HEK293 (cell line): Measurements from ENCODE around the gene MAGOH.

ENCODE experiments used
- CTCF ChIA-PET: fragments of 350-600 bp; formaldehyde crosslinking; extraction: SDS; loops from one replicate; lab custom pipeline; 2021; ENCODE audit warnings: antibody characterized with exemption; lab: Yijun Ruan, JAX
- POLR2A ChIA-PET: fragments of 300-600 bp; formaldehyde crosslinking; extraction: SDS; loops from one replicate; lab custom pipeline; 2020; ENCODE audit warnings: antibody characterized with exemption, inconsistent platforms; lab: Yijun Ruan, JAX
- H3K27ac ChIP-seq: fragments of 200-500 bp; sonication (Bioruptor generic); 2 replicates; pipeline ENCODE4 v1.5.1; 2014; ENCODE audit warnings: low read depth, low read length, control low read depth, inconsistent platforms; ENCODE audit errors: extremely low read depth
- H3K36me3 ChIP-seq, 2 experiments: fragments of 200-500 bp in 1 of 2; sonication (Bioruptor generic) in 1 of 2; 1 replicate in 1 of 2; 2 replicates in 1 of 2; pipeline ENCODE4 v1.5.1; 2014 to 2017; ENCODE audit warnings: inconsistent platforms in 2 of 2, low read length in 2 of 2; ENCODE audit not compliant: control insufficient read depth in 2 of 2, insufficient read depth in 1 of 2
- H3K4me1 ChIP-seq: fragments of 200-500 bp; sonication (Bioruptor generic); 2 replicates; pipeline ENCODE4 v1.5.1; 2014; ENCODE audit warnings: mild to moderate bottlenecking, low read length, inconsistent platforms; ENCODE audit not compliant: control insufficient read depth, insufficient read depth
- H3K4me3 ChIP-seq: 2 replicates; pipeline ENCODE4 v1.5.1; 2011; ENCODE audit warnings: low read depth, mild to moderate bottlenecking, control low read depth, low read length, moderate library complexity
- H3K9me3 ChIP-seq: fragments of 200-500 bp; sonication (Bioruptor generic); 2 replicates; pipeline ENCODE4 v1.5.1; 2014; ENCODE audit warnings: low read depth, low read length, inconsistent platforms; ENCODE audit not compliant: control insufficient read depth, insufficient read depth
- BCL11A ChIP-seq: fragments of 450-650 bp; formaldehyde crosslinking; IDR thresholded peaks from 2 replicates; pipeline ENCODE4 v1.5.1; 2016; ENCODE audit warnings: low read depth, missing biosample characterization, missing genetic modification characterization
- BCL11B ChIP-seq: fragments of 450-650 bp; formaldehyde crosslinking; IDR thresholded peaks from 2 replicates; pipeline ENCODE4 v1.5.1; 2016; ENCODE audit warnings: low read depth, missing biosample characterization, missing genetic modification characterization
- GLIS2 ChIP-seq: fragments of 450-650 bp; formaldehyde crosslinking; IDR thresholded peaks from 2 replicates; pipeline ENCODE4 v1.5.1; 2016; ENCODE audit warnings: missing biosample characterization, missing genetic modification characterization
- KLF10 ChIP-seq: fragments of 450-650 bp; IDR thresholded peaks from 2 replicates; pipeline ENCODE4 v1.5.1; 2018; ENCODE audit warnings: missing biosample characterization, mild to moderate bottlenecking, missing genetic modification characterization
- KLF8 ChIP-seq: fragments of 450-650 bp; formaldehyde crosslinking; IDR thresholded peaks from 2 replicates; pipeline ENCODE4 v1.5.1; 2016; ENCODE audit warnings: missing biosample characterization, missing genetic modification characterization
- SCRT1 ChIP-seq: fragments of 450-650 bp; formaldehyde crosslinking; IDR thresholded peaks from 2 replicates; pipeline ENCODE4 v1.5.1; 2016; ENCODE audit warnings: missing biosample characterization, missing genetic modification characterization, borderline replicate concordance
- TRIM28 ChIP-seq: IDR thresholded peaks from 2 replicates; pipeline ENCODE4 v1.6.1; 2011; ENCODE audit warnings: low read length, control low read depth, borderline replicate concordance
- ZFHX2 ChIP-seq: fragments of 450-650 bp; formaldehyde crosslinking; conservative IDR thresholded peaks from 2 replicates; pipeline ENCODE4 v1.5.1; 2016; ENCODE audit warnings: missing biosample characterization, missing genetic modification characterization
- ZNF10 ChIP-seq: fragments of 450-650 bp; formaldehyde crosslinking; IDR thresholded peaks from 2 replicates; pipeline ENCODE4 v1.5.1; 2017; ENCODE audit warnings: missing biosample characterization, missing genetic modification characterization
- ZNF2 ChIP-seq: fragments of 450-650 bp; formaldehyde crosslinking; IDR thresholded peaks from 2 replicates; pipeline ENCODE4 v1.5.1; 2016; ENCODE audit warnings: missing biosample characterization, missing genetic modification characterization
- ZNF239 ChIP-seq: fragments of 450-650 bp; formaldehyde crosslinking; IDR thresholded peaks from 2 replicates; pipeline ENCODE4 v1.5.1; 2016; ENCODE audit warnings: missing biosample characterization, missing genetic modification characterization
- ZNF302 ChIP-seq: fragments of 450-650 bp; formaldehyde crosslinking; IDR thresholded peaks from 2 replicates; pipeline ENCODE4 v1.5.1; 2016; ENCODE audit warnings: missing biosample characterization, missing genetic modification characterization, low read depth
- ZNF324 ChIP-seq: fragments of 450-650 bp; formaldehyde crosslinking; IDR thresholded peaks from 2 replicates; pipeline ENCODE4 v1.5.1; 2016; ENCODE audit warnings: missing biosample characterization, missing genetic modification characterization
- ZNF335 ChIP-seq: fragments of 450-650 bp; formaldehyde crosslinking; conservative IDR thresholded peaks from 2 replicates; pipeline ENCODE4 v1.5.1; 2016; ENCODE audit warnings: missing biosample characterization, missing genetic modification characterization
- ZNF391 ChIP-seq: fragments of 450-650 bp; formaldehyde crosslinking; IDR thresholded peaks from 2 replicates; pipeline ENCODE4 v1.5.1; 2016; ENCODE audit warnings: low read depth, missing biosample characterization, missing genetic modification characterization, borderline replicate concordance
- ZNF423 ChIP-seq: fragments of 450-650 bp; formaldehyde crosslinking; IDR thresholded peaks from 2 replicates; pipeline ENCODE4 v1.5.1; 2016; ENCODE audit warnings: missing biosample characterization, missing genetic modification characterization
- ZNF558 ChIP-seq: fragments of 450-650 bp; formaldehyde crosslinking; IDR thresholded peaks from 2 replicates; pipeline ENCODE4 v1.5.1; 2016; ENCODE audit warnings: missing biosample characterization, missing genetic modification characterization
- ZNF621 ChIP-seq: fragments of 450-650 bp; formaldehyde crosslinking; IDR thresholded peaks from 2 replicates; pipeline ENCODE4 v1.5.1; 2017; ENCODE audit warnings: missing biosample characterization, missing genetic modification characterization
- ZNF658 ChIP-seq: fragments of 450-650 bp; formaldehyde crosslinking; IDR thresholded peaks from 2 replicates; pipeline ENCODE4; 2016; ENCODE audit warnings: missing biosample characterization, missing genetic modification characterization
- ZNF701 ChIP-seq: fragments of 450-650 bp; formaldehyde crosslinking; IDR thresholded peaks from 2 replicates; pipeline ENCODE4 v1.5.1; 2016; ENCODE audit warnings: missing biosample characterization, missing genetic modification characterization
- ZNF76 ChIP-seq: fragments of 450-650 bp; formaldehyde crosslinking; IDR thresholded peaks from 2 replicates; pipeline ENCODE4; 2016; ENCODE audit warnings: low read depth, missing biosample characterization, missing genetic modification characterization, borderline replicate concordance
- ZNF768 ChIP-seq: fragments of 450-650 bp; formaldehyde crosslinking; IDR thresholded peaks from 2 replicates; pipeline ENCODE4 v1.5.1; 2018; ENCODE audit warnings: missing biosample characterization, mild to moderate bottlenecking, missing genetic modification characterization
- ZNF791 ChIP-seq: fragments of 450-650 bp; formaldehyde crosslinking; IDR thresholded peaks from 2 replicates; pipeline ENCODE4 v1.5.1; 2016; ENCODE audit warnings: missing biosample characterization, missing genetic modification characterization
- ZSCAN4 ChIP-seq: fragments of 450-650 bp; formaldehyde crosslinking; IDR thresholded peaks from 2 replicates; pipeline ENCODE4 v1.5.1; 2017; ENCODE audit warnings: missing biosample characterization, missing genetic modification characterization
- TF ChIP-seq, protein P1 (sequence below): fragments of 450-650 bp; formaldehyde crosslinking; IDR thresholded peaks from 2 replicates; pipeline ENCODE4 v1.5.1; 2017; ENCODE audit warnings: missing biosample characterization, missing genetic modification characterization
- TF ChIP-seq, protein P2 (sequence below): IDR thresholded peaks from 2 replicates; pipeline ENCODE4 v1.6.1; 2011; ENCODE audit warnings: mild to moderate bottlenecking, low read depth, low read length, borderline replicate concordance
- TF ChIP-seq, protein P3 (sequence below): fragments of 450-650 bp; formaldehyde crosslinking; IDR thresholded peaks from 2 replicates; pipeline ENCODE4 v1.5.1; 2016; ENCODE audit warnings: missing biosample characterization, missing genetic modification characterization
- TF ChIP-seq, protein P4 (sequence below): fragments of 450-650 bp; formaldehyde crosslinking; IDR thresholded peaks from 2 replicates; pipeline ENCODE4 v1.5.1; 2016; ENCODE audit warnings: missing biosample characterization, missing genetic modification characterization
- TF ChIP-seq, protein P5 (sequence below): fragments of 450-650 bp; formaldehyde crosslinking; IDR thresholded peaks from 2 replicates; pipeline ENCODE4 v1.5.1; 2016; ENCODE audit warnings: missing biosample characterization, missing genetic modification characterization

The MAGOH gene

DNA sequence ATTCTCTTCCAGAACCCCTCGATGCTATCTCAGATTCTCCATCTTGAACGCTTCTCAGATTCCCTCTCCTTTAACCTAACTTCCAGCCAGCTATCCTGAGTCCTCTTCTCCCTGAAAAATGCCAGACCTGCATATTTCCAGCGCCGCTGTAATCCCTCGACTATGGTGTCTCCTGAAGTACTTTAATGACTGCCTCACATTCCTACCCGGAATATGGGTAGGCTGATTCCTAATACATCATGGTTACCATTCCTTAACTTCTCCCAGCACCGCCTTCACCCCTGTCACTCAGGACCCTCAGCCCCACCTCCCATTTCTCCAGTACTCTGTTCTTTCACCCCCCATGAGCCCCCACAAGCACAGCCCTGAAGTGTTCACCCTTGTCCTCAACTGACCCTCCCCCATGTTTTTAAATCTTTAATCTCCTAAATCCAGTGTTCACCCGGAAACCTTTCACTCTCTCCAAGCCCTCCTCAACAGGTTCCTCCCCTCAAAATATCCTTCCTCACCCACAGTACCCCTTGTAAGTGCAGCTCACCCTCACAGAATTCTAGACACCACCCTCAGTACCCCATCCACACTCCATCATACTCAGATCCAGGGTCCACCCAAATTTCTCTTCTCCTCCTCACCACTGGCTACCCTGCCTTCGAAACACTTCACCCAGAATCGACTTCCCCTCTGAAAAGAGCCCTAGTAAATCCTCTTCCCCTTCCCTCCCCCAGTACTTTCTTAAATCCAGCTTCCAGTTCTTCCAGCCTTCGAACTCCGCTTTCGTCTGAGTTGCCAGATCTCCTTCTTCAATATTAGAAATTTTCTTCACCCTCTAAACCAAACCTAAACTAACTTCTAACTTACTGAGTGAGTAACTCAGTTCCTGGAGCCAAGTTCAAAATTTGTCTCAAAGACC is 40.8 kb downstream of the MAGOH start:
- H3K4me1 ChIP-seq = peaks cover 4% of the 10 kb centered on the region; the same call in 1 of the 2 replicates
- peak overlapping the region; percentile 83 for H3K4me3 ChIP-seq
- H3K27ac ChIP-seq = peak overlapping the region; percentile 74; the same call in 1 of the 2 replicates
- peaks cover 0 to 28% of the 10 kb centered on the region in 2 experiments; a peak in 1 of 3 replicates for H3K36me3 ChIP-seq
- CTCF ChIA-PET = interaction anchor here (0.7 to 1.7 kb wide), 2 partner anchors 12 to 127 kb away, joined by 4 to 5 read pairs; no protein-coding TSS in a partner anchor
- POLR2A ChIA-PET = no interaction called here
- H3K9me3 ChIP-seq = no peaks in the 10 kb centered on the region
- TF ChIP-seq ZNF335 (tag by site-specific recombination) = peak; percentile 46
- TF ChIP-seq, protein P1, sequence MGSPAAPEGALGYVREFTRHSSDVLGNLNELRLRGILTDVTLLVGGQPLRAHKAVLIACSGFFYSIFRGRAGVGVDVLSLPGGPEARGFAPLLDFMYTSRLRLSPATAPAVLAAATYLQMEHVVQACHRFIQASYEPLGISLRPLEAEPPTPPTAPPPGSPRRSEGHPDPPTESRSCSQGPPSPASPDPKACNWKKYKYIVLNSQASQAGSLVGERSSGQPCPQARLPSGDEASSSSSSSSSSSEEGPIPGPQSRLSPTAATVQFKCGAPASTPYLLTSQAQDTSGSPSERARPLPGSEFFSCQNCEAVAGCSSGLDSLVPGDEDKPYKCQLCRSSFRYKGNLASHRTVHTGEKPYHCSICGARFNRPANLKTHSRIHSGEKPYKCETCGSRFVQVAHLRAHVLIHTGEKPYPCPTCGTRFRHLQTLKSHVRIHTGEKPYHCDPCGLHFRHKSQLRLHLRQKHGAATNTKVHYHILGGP (tag by site-specific recombination) = no peak
- TF ChIP-seq ZNF324 = no peak
- TF ChIP-seq BCL11A (tag by site-specific recombination) = no peak
- TF ChIP-seq ZNF701 (tag by site-specific recombination) = no peak
- TF ChIP-seq ZNF621 (tag by site-specific recombination) = no peak
- TF ChIP-seq ZFHX2 (tag by site-specific recombination) = no peak
- TF ChIP-seq KLF8 (tag by site-specific recombination) = no peak
- no peak for TF ChIP-seq ZNF658 (tag by site-specific recombination)
- no peak for TF ChIP-seq ZNF768 (tag by site-specific recombination)
- TF ChIP-seq ZNF2 (tag by site-specific recombination) = no peak
- TF ChIP-seq GLIS2 (tag by site-specific recombination) = peak; percentile 62
- TF ChIP-seq, protein P2, sequence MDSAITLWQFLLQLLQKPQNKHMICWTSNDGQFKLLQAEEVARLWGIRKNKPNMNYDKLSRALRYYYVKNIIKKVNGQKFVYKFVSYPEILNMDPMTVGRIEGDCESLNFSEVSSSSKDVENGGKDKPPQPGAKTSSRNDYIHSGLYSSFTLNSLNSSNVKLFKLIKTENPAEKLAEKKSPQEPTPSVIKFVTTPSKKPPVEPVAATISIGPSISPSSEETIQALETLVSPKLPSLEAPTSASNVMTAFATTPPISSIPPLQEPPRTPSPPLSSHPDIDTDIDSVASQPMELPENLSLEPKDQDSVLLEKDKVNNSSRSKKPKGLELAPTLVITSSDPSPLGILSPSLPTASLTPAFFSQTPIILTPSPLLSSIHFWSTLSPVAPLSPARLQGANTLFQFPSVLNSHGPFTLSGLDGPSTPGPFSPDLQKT = no peak
- no peak for TF ChIP-seq KLF10
- TF ChIP-seq ZSCAN4 (tag by site-specific recombination) = no peak
- TF ChIP-seq ZNF239 = no peak
- no peak for TF ChIP-seq ZNF391
- no peak for TF ChIP-seq ZNF10 (tag by site-specific recombination)
- no peak for TF ChIP-seq ZNF302
- TF ChIP-seq BCL11B (tag by site-specific recombination) = no peak
- TF ChIP-seq ZNF558 (tag by site-specific recombination) = no peak
- TF ChIP-seq, protein P3, sequence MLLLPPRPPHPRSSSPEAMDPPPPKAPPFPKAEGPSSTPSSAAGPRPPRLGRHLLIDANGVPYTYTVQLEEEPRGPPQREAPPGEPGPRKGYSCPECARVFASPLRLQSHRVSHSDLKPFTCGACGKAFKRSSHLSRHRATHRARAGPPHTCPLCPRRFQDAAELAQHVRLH = no peak
- TF ChIP-seq, protein P4, sequence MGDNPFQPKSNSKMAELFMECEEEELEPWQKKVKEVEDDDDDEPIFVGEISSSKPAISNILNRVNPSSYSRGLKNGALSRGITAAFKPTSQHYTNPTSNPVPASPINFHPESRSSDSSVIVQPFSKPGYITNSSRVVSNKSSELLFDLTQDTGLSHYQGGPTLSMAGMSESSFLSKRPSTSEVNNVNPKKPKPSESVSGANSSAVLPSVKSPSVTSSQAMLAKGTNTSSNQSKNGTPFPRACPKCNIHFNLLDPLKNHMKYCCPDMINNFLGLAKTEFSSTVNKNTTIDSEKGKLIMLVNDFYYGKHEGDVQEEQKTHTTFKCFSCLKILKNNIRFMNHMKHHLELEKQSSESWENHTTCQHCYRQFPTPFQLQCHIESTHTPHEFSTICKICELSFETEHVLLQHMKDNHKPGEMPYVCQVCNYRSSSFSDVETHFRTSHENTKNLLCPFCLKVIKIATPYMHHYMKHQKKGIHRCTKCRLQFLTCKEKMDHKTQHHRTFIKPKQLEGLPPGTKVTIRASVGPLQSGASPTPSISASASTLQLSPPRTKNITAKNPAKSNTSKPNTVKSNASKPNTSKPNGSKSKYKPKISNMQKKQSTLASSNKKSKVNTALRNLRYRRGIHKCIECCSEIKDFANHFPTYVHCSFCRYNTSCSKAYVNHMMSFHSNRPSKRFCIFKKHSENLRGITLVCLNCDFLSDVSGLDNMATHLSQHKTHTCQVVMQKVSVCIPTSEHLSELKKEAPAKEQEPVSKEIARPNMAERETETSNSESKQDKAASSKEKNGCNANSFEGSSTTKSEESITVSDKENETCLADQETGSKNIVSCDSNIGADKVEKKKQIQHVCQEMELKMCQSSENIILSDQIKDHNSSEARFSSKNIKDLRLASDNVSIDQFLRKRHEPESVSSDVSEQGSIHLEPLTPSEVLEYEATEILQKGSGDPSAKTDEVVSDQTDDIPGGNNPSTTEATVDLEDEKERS (tag by site-specific recombination) = no peak
- no peak for TF ChIP-seq ZNF791 (tag by site-specific recombination)
- TF ChIP-seq, protein P5, sequence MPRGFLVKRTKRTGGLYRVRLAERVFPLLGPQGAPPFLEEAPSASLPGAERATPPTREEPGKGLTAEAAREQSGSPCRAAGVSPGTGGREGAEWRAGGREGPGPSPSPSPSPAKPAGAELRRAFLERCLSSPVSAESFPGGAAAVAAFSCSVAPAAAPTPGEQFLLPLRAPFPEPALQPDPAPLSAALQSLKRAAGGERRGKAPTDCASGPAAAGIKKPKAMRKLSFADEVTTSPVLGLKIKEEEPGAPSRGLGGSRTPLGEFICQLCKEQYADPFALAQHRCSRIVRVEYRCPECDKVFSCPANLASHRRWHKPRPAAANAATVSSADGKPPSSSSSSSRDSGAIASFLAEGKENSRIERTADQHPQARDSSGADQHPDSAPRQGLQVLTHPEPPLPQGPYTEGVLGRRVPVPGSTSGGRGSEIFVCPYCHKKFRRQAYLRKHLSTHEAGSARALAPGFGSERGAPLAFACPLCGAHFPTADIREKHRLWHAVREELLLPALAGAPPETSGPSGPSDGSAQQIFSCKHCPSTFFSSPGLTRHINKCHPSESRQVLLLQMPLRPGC (tag by site-specific recombination) = no peak
- TF ChIP-seq ZNF76 = 0 out of 2 replicates have a peak, but pooled peaks have one; percentile 36
- TF ChIP-seq SCRT1 (tag by site-specific recombination) = peak; percentile 76
- no peak for TF ChIP-seq TRIM28
- no peak for TF ChIP-seq ZNF423 (tag by site-specific recombination)
